H1 (cell line): ENCODE measurements around the gene TMBIM1. TPM values are rescaled to one million over a fixed set of nuclear protein-coding genes. Genes with fewer than 3 reads are reported as not detected.

Experiments
- CTCF ChIA-PET: fragments of 300-600 bp; sonication (Branson Sonifier 250); formaldehyde crosslinking; loops from one replicate; lab custom pipeline; 2021; ENCODE audit not compliant: partially characterized antibody; lab: Charles Lee
- POLR2A ChIA-PET: fragments of 300-600 bp; sonication (Branson Sonifier 250); formaldehyde crosslinking; loops from one replicate; lab custom pipeline; 2021; ENCODE audit warnings: inconsistent platforms; ENCODE audit not compliant: partially characterized antibody; lab: Charles Lee
- DNase-seq, 2 experiments: peaks; one replicate each; pipeline versions ENCODE4 v3.0.0 to v3.0.0-alpha.2; 2010 to 2022; ENCODE audit warnings: low spot score in 2 of 2, low read depth in 1 of 2, mixed read lengths in 1 of 2
- FAIRE-seq: peaks from 2 replicates; lab custom pipeline; 2011; peaks lifted over from hg19 to GRCh38; lab: Jason Lieb, UNC
- H2AFZ ChIP-seq: 2 replicates; pipeline ENCODE4 v1.8.1; 2012; ENCODE audit warnings: low read length, inconsistent platforms
- H2AK5ac ChIP-seq: 2 replicates; pipeline ENCODE4 v1.6.1; 2013; ENCODE audit warnings: low read depth, low read length
- H2BK120ac ChIP-seq: replicated peaks from 2 replicates; pipeline ENCODE3; 2013; ENCODE audit warnings: low read depth, low read length, inconsistent platforms
- H2BK12ac ChIP-seq: 2 replicates; pipeline ENCODE4 v1.6.1; 2013; ENCODE audit warnings: low read depth, low read length
- H2BK15ac ChIP-seq: 2 replicates; pipeline ENCODE4 v1.6.1; 2013; ENCODE audit warnings: low read length
- H2BK20ac ChIP-seq: 2 replicates; pipeline ENCODE4 v1.6.1; 2013; ENCODE audit warnings: low read length
- H2BK5ac ChIP-seq: 2 replicates; pipeline ENCODE4 v1.6.1; 2013; ENCODE audit warnings: low read depth, low read length
- H3K14ac ChIP-seq: 2 replicates; pipeline ENCODE4 v1.6.1; 2013; ENCODE audit warnings: inconsistent platforms; ENCODE audit not compliant: insufficient read length
- H3K18ac ChIP-seq: 2 replicates; pipeline ENCODE4 v1.6.1; 2013; ENCODE audit warnings: low read length; ENCODE audit errors: extremely low read depth
- H3K23ac ChIP-seq: 2 replicates; pipeline ENCODE4 v1.6.1; 2013; ENCODE audit warnings: inconsistent platforms; ENCODE audit not compliant: insufficient read length
- H3K23me2 ChIP-seq: 2 replicates; pipeline ENCODE4 v1.6.1; 2013; ENCODE audit warnings: low read depth, low read length
- H3K27ac ChIP-seq: 2 replicates; pipeline ENCODE4 v1.6.1; 2011; ENCODE audit warnings: low read depth, low read length, inconsistent platforms
- H3K27me3 ChIP-seq, 4 experiments: replicated peaks in 1 of 4; 1 replicate in 1 of 4; 2 replicates in 3 of 4; pipeline versions ENCODE4 v1.6.1 to v1.8.1; 2011 to 2013; ENCODE audit warnings: low read length in 3 of 4, mild to moderate bottlenecking in 3 of 4, inconsistent platforms in 2 of 4, mixed read lengths in 2 of 4, moderate library complexity in 1 of 4; ENCODE audit not compliant: control insufficient read depth in 3 of 4, insufficient read depth in 3 of 4; ENCODE audit errors: extremely low read depth in 1 of 4
- H3K36me3 ChIP-seq, 4 experiments: 2 replicates each; pipeline versions ENCODE4 v1.6.1 to v1.8.1; 2011 to 2013; ENCODE audit warnings: mild to moderate bottlenecking in 4 of 4, low read length in 3 of 4, moderate library complexity in 2 of 4, control low read depth in 1 of 4, inconsistent platforms in 1 of 4; ENCODE audit not compliant: insufficient read depth in 4 of 4, control insufficient read depth in 2 of 4
- H3K4ac ChIP-seq: replicated peaks from 2 replicates; pipeline ENCODE3; 2013; ENCODE audit warnings: low read length, low read depth, mixed read lengths, inconsistent platforms; ENCODE audit not compliant: insufficient read length
- H3K4me1 ChIP-seq, 4 experiments: replicated peaks in 1 of 4; 1 replicate in 1 of 4; 2 replicates in 3 of 4; pipeline versions ENCODE4 v1.6.1 to v1.8.1; 2011 to 2013; ENCODE audit warnings: low read length in 3 of 4, inconsistent platforms in 2 of 4, mixed read lengths in 1 of 4; ENCODE audit not compliant: insufficient read depth in 4 of 4, control insufficient read depth in 3 of 4
- H3K4me2 ChIP-seq, 2 experiments: 2 replicates each; pipeline versions ENCODE4 v1.6.1 to v1.8.1; 2011 to 2013; ENCODE audit warnings: low read depth in 2 of 2, low read length in 2 of 2, control low read depth in 1 of 2, inconsistent platforms in 1 of 2, mild to moderate bottlenecking in 1 of 2; ENCODE audit not compliant: insufficient read depth in 1 of 2
- H3K4me3 ChIP-seq, 4 experiments: fragments of 200-600, 300-600 bp in 1 of 4; sonication (generic), shearing (Covaris generic), sonication (Bioruptor Twin) in 1 of 4; 2 replicates each; pipeline versions ENCODE4 v1.5.1 to v1.8.1; 2011 to 2016; ENCODE audit warnings: low read length in 4 of 4, low read depth in 3 of 4, control low read depth in 2 of 4, inconsistent platforms in 2 of 4, mild to moderate bottlenecking in 2 of 4, mixed read lengths in 1 of 4, moderate library complexity in 1 of 4; ENCODE audit not compliant: insufficient read depth in 2 of 4; ENCODE audit errors: extremely low read depth in 1 of 4
- H3K56ac ChIP-seq: replicated peaks from 2 replicates; pipeline ENCODE3; 2013; ENCODE audit warnings: low read depth, mild to moderate bottlenecking, mixed read lengths, low read length, inconsistent platforms; ENCODE audit not compliant: insufficient read length
- H3K79me1 ChIP-seq: 2 replicates; pipeline ENCODE4 v1.6.1; 2013; ENCODE audit warnings: low read depth, low read length, control low read depth
- H3K79me2 ChIP-seq, 2 experiments: 2 replicates each; pipeline versions ENCODE4 v1.6.1 to v1.8.1; 2012 to 2013; ENCODE audit warnings: low read length in 2 of 2, mild to moderate bottlenecking in 2 of 2, inconsistent platforms in 1 of 2; ENCODE audit not compliant: insufficient read depth in 2 of 2, control insufficient read depth in 1 of 2
- H3K9ac ChIP-seq, 4 experiments: replicated peaks in 1 of 4; 1 replicate in 1 of 4; 2 replicates in 3 of 4; pipeline versions ENCODE4 v1.6.1 to v1.8.1; 2011 to 2013; ENCODE audit warnings: low read depth in 3 of 4, low read length in 3 of 4, control low read depth in 2 of 4, mild to moderate bottlenecking in 2 of 4, moderate library complexity in 2 of 4, inconsistent platforms in 1 of 4; ENCODE audit errors: extremely low read depth in 1 of 4
- H3K9me3 ChIP-seq, 2 experiments: 2 replicates each; pipeline versions ENCODE4 v1.6.1 to v1.8.1; 2012 to 2013; ENCODE audit warnings: mild to moderate bottlenecking in 2 of 2, moderate library complexity in 2 of 2, control low read depth in 1 of 2, inconsistent platforms in 1 of 2, low read depth in 1 of 2, low read length in 1 of 2, mixed read lengths in 1 of 2; ENCODE audit not compliant: insufficient read depth in 2 of 2
- H4K20me1 ChIP-seq, 2 experiments: replicated peaks in 1 of 2; 2 replicates each; pipeline versions ENCODE3 to v1.8.1; 2011 to 2013; ENCODE audit warnings: inconsistent platforms in 2 of 2, low read length in 2 of 2, mild to moderate bottlenecking in 1 of 2; ENCODE audit not compliant: insufficient read depth in 2 of 2, control insufficient read depth in 1 of 2
- H4K5ac ChIP-seq: 2 replicates; pipeline ENCODE4 v1.6.1; 2013; ENCODE audit warnings: low read length, low read depth, mixed read lengths, inconsistent platforms; ENCODE audit not compliant: insufficient read length
- H4K8ac ChIP-seq: 2 replicates; pipeline ENCODE4 v1.8.0; 2013; ENCODE audit warnings: mild to moderate bottlenecking, moderate library complexity, low read length, inconsistent platforms; ENCODE audit not compliant: insufficient read depth; ENCODE audit errors: extremely low read depth
- H4K91ac ChIP-seq: replicated peaks from 2 replicates; pipeline ENCODE3; 2013; ENCODE audit warnings: low read length, mixed read lengths, inconsistent platforms; ENCODE audit not compliant: insufficient read length
- BACH1 ChIP-seq: IDR thresholded peaks from 2 replicates; pipeline ENCODE4 v1.6.1; 2012; ENCODE audit warnings: low read length, improper control_type of control experiment
- CEBPB ChIP-seq: IDR thresholded peaks from 2 replicates; pipeline ENCODE4 v1.6.1; 2012; ENCODE audit warnings: low read depth, low read length
- KDM4A ChIP-seq: IDR thresholded peaks from one replicate; pipeline ENCODE4 v1.7.1; 2012; ENCODE audit warnings: low read depth, mild to moderate bottlenecking, moderate library complexity, low read length, inconsistent platforms; ENCODE audit not compliant: severe bottlenecking
- SP4 ChIP-seq: IDR thresholded peaks from 2 replicates; pipeline ENCODE4 v1.6.1; 2012; ENCODE audit warnings: low read length, inconsistent platforms
- TCF12 ChIP-seq: IDR thresholded peaks from 2 replicates; pipeline ENCODE4 v1.6.1; 2011; ENCODE audit warnings: low read depth, mild to moderate bottlenecking, low read length
- WGBS, 2 experiments: shearing (Covaris generic) in 1 of 2; methylation state at CpG; one replicate each; pipeline versions ENCODE4 v1.1.6 to v1.1.7; 2013 to 2015; ENCODE audit warnings: low lambda C conversion rate in 2 of 2, mixed read lengths in 2 of 2, inconsistent platforms in 1 of 2, low coverage in 1 of 2, missing lambda C conversion rate in 1 of 2; ENCODE audit not compliant: insufficient replicate concordance in 2 of 2, insufficient coverage in 1 of 2, insufficient read length in 1 of 2; ENCODE audit errors: extremely low coverage in 1 of 2, missing lambda C conversion rate in 1 of 2; 5-methylcytosine and 5-hydroxymethylcytosine counted together
- polyA plus RNA-seq, 7 experiments: library from polyadenylated mRNA; depleted of rRNA in 3 of 7; stranded (reverse) in 5 of 7; unstranded in 2 of 7; fragments of >200 nt in 5 of 7; fragments of 200-250 nt in 2 of 7; gene quantifications; 1 replicate in 5 of 7; 2 replicates in 1 of 7; 4 replicates in 1 of 7; pipeline versions ENCODE4 v1.2.1 to v1.2.3, GENCODE V29; 2011 to 2013; ENCODE audit warnings: missing spikeins in 2 of 7, mixed read lengths in 2 of 7
- total RNA-seq: library from RNA; stranded (reverse); fragmentation: NEBNext Ultra II Directional; extraction: Animal tissue kit (Norgen Biotek cat#: 25700); gene quantifications from 2 replicates; pipeline ENCODE4 v1.2.1, GENCODE V29; 2021

Gene TMBIM1
- total and polyA plus RNA-seq, 2 of the 8 experiments (the other 6 are each of a cell fraction or from before 2014, with no cell fraction given), result 22.1 to 36.8 TPM

DNA sequence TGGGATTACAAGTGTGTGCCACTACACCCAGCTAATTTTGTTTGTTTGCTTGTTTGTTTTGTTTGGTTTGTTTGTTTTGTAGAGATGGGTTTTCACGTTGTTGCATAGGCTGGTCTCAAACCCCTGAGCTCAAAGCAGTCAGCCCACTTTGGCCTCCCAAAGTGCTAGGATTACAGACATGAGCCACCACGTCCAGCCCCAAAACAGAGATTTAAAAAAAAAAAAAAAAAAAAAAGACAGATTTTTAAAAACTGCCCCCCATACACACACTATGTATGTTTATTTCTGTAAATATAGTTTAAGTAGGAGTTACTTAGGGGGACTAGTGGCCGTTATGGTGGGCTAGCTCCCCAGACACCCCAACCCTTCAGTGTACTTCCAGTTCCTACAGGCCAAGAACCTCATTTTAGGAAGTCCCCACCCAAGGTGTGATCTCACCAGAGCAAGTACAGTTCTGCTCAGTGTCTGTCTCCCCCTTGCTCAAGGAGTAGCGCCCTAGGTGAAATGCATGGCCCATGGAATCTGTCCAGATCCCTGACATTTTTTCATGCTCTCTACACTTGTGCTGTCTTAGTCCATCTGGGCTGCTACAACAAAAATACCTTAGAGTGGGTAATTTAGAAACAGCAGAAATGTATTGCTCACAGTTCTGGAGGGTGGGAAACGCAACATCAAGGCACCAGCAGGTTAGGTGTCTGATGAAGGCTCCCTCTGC lies 1.6 kb upstream of the TMBIM1 start:
- POLR2A ChIA-PET, result interaction anchor here (1.0 kb wide), 1 partner anchor 87 kb away, joined by 3 read pairs; no protein-coding TSS in a partner anchor
- H3K23me2 ChIP-seq, result peaks cover 5% of the 10 kb centered on the region; the same call in 1 of the 2 replicates
- H2AK5ac ChIP-seq, result 0 out of 2 replicates have a peak overlapping the region, but pooled peaks have one; percentile 53
- DNase-seq (no peak), FAIRE-seq (no peak)
- no peaks in the 10 kb centered on the region for H3K9me3 ChIP-seq
- H4K5ac ChIP-seq, result no peak overlapping the region
- no peaks in the 10 kb centered on the region for H3K27me3 ChIP-seq
- H4K20me1 ChIP-seq, result no peaks in the 10 kb centered on the region
- no peak overlapping the region; the same call in 1 of the 2 replicates for H3K18ac ChIP-seq
- H3K36me3 ChIP-seq, result no peaks in the 10 kb centered on the region
- H3K14ac ChIP-seq, result no peak overlapping the region
- H3K4ac ChIP-seq, result no peak overlapping the region
- H2BK5ac ChIP-seq, result no peak overlapping the region
- H3K9ac ChIP-seq, result no peak overlapping the region
- no peak overlapping the region for H3K4me2 ChIP-seq
- H3K4me1 ChIP-seq, result peaks cover 0 to 9% (median 4%) of the 10 kb centered on the region in 4 experiments; a peak in 6 of 7 replicates
- no peak overlapping the region for H4K91ac ChIP-seq
- H3K23ac ChIP-seq, result no peak overlapping the region
- peak overlapping the region; percentile 62; the same call in 1 of the 2 replicates for H2BK20ac ChIP-seq
- no peak overlapping the region for H2BK12ac ChIP-seq
- no peaks in the 10 kb centered on the region for H3K79me1 ChIP-seq
- TF ChIP-seq CEBPB (no peak), SP4 (no peak), KDM4A (no peak), TCF12 (no peak), BACH1 (no peak)
- no peaks in the 10 kb centered on the region for H3K79me2 ChIP-seq
- no peak overlapping the region for H3K27ac ChIP-seq
- H3K4me3 ChIP-seq, result no peak overlapping the region
- CTCF ChIA-PET, result interaction anchor here (0.7 to 12.1 kb wide), 18 partner anchors 8 to 810 kb away, joined by 3 to 192 read pairs (median 4); partner anchors contain the start of gene CATIP
- H2BK15ac ChIP-seq, result no peak overlapping the region; the same call in 1 of the 2 replicates
- H2AFZ ChIP-seq, result no peak overlapping the region
- no peak overlapping the region for H4K8ac ChIP-seq
- WGBS, 2 experiments, result 74% methylated on average over 5 of the region's 5 CpGs; no CpG with 5 or more reads in 1 of the 2 experiments
- H3K56ac ChIP-seq, result no peak overlapping the region
- no peak overlapping the region for H2BK120ac ChIP-seq
